Chondrocyte (in vitro differentiated cells): Measurements from ENCODE around the gene USP34. TPM values are rescaled to one million over a fixed set of nuclear protein-coding genes. Genes with fewer than 3 reads are reported as not detected.

Experiments
- DNase-seq: peaks from one replicate; pipeline ENCODE4 v3.0.0; 2021; ENCODE audit warnings: mixed read lengths, low spot score
- H3K27ac Mint-ChIP-seq: one replicate; pipeline ENCODE4 v1.8.0; 2021; ENCODE audit warnings: mild to moderate bottlenecking, moderate library complexity, mixed read lengths; ENCODE audit not compliant: unreplicated experiment
- H3K27me3 Mint-ChIP-seq: 2 replicates; pipeline ENCODE4 v1.8.0; 2021; ENCODE audit warnings: low read depth, mixed read lengths
- H3K36me3 Mint-ChIP-seq: 2 replicates; pipeline ENCODE4 v1.8.0; 2021; ENCODE audit warnings: low read depth, mixed read lengths
- H3K4me1 Mint-ChIP-seq: 2 replicates; pipeline ENCODE4 v1.8.0; 2021; ENCODE audit warnings: low read depth, mild to moderate bottlenecking, mixed read lengths
- H3K4me3 Mint-ChIP-seq: one replicate; pipeline ENCODE4 v1.8.0; 2021; ENCODE audit warnings: mild to moderate bottlenecking, moderate library complexity, mixed read lengths; ENCODE audit not compliant: unreplicated experiment
- H3K9me3 Mint-ChIP-seq: 2 replicates; pipeline ENCODE4 v1.8.0; 2021; ENCODE audit warnings: low read depth, mixed read lengths
- CTCF ChIP-seq: fragments of 200-600 bp; sonication (generic); IDR thresholded peaks from 2 replicates; pipeline ENCODE4 v1.5.0; 2021; ENCODE audit warnings: antibody characterized with exemption, mild to moderate bottlenecking, moderate library complexity
- total RNA-seq: library from RNA; stranded (reverse); gene quantifications from 3 replicates; pipeline ENCODE4 v1.2.1, GENCODE V29; 2021

Gene USP34
- total RNA-seq, 1 donor from 2014 or later, result 104 TPM

- no peak for DNase-seq
- Mint-ChIP-seq H3K9me3 (no peaks in the 10 kb centered on the region), H3K4me3 (no peak overlapping the region), H3K27me3 (no peaks in the 10 kb centered on the region), H3K27ac (no peak overlapping the region), H3K36me3 (peaks cover 2% of the 10 kb centered on the region), H3K4me1 (peaks cover 41% of the 10 kb centered on the region)
- TF ChIP-seq CTCF, result no peak
Observed at GRCh38 chr2:61465045-61465444, 5.8 kb downstream of the USP34 start.

- Mint-ChIP-seq H3K9me3 (no peaks in the 10 kb centered on the region), H3K4me3 (no peak overlapping the region), H3K36me3 (peaks cover 2% of the 10 kb centered on the region), H3K27me3 (no peaks in the 10 kb centered on the region), H3K4me1 (peaks cover 42% of the 10 kb centered on the region), H3K27ac (peak overlapping the region; percentile 41)
- no peak for TF ChIP-seq CTCF
- DNase-seq, result no peak
Observed at GRCh38 chr2:61463769-61464475, 7.0 kb downstream of the USP34 start.

- no peaks in the 10 kb centered on the region for H3K27me3 Mint-ChIP-seq
- no peak for TF ChIP-seq CTCF
- H3K36me3 Mint-ChIP-seq, result no peaks in the 10 kb centered on the region
Observed at GRCh38 chr2:61461404-61461803, 9.5 kb downstream of the USP34 start.

GRCh38 chr2:61460163-61460562 lies 10.7 kb downstream of the USP34 start:
- H3K4me3 Mint-ChIP-seq, result no peak overlapping the region
- peak overlapping the region; percentile 90 for H3K27ac Mint-ChIP-seq
- H3K27me3 Mint-ChIP-seq, result no peaks in the 10 kb centered on the region
- TF ChIP-seq CTCF, result no peak
- peaks cover 45% of the 10 kb centered on the region for H3K4me1 Mint-ChIP-seq
- H3K9me3 Mint-ChIP-seq, result no peaks in the 10 kb centered on the region
- DNase-seq, result no peak
- peaks cover 2% of the 10 kb centered on the region for H3K36me3 Mint-ChIP-seq

More at GRCh38 chr2:61461404-61461803, 9.5 kb downstream of the USP34 start:
- no peak overlapping the region for H3K4me3 Mint-ChIP-seq
- H3K27ac Mint-ChIP-seq, result peak overlapping the region; percentile 27
- H3K9me3 Mint-ChIP-seq, result no peaks in the 10 kb centered on the region
- H3K4me1 Mint-ChIP-seq, result peaks cover 33% of the 10 kb centered on the region
- DNase-seq, result no peak

- Mint-ChIP-seq H3K4me1 (peaks cover 33% of the 10 kb centered on the region), H3K27ac (no peak overlapping the region), H3K9me3 (no peaks in the 10 kb centered on the region), H3K4me3 (no peak overlapping the region), H3K36me3 (peaks cover 2% of the 10 kb centered on the region), H3K27me3 (no peaks in the 10 kb centered on the region)
- TF ChIP-seq CTCF, result no peak
- no peak for DNase-seq
Observed at GRCh38 chr2:61456746-61457420, 14.0 kb downstream of the USP34 start.
